Activated T-helper 2 cell treated with anti-CD3 and anti-CD28 coated beads, Interferon-gamma antibody, Interleukin-2, Interleukin-4, amounts not matched to agents 10 μg/mL and 5 μg/mL and 100 μg/mL, durations not matched to agents 14 hours and 24 hours and 36 hours (primary cell): Measurements from ENCODE around the gene APBA2. TPM values are rescaled to one million over a fixed set of nuclear protein-coding genes. Genes with fewer than 3 reads are reported as not detected.
"Not testable (repeated sequence)": the region's sequence is repeated elsewhere in the genome, so short reads cannot be mapped to it uniquely, and the experiment has no call there.

Experiments
- DNase-seq: peaks from one replicate; pipeline ENCODE4 v3.0.0; 2021; ENCODE audit warnings: low spot score
- H3K27ac Mint-ChIP-seq: one replicate; pipeline ENCODE4 v1.8.0; 2021; ENCODE audit warnings: mixed read lengths
- H3K27me3 Mint-ChIP-seq: one replicate; pipeline ENCODE4 v1.8.0; 2021; ENCODE audit warnings: low read depth, mixed read lengths
- H3K36me3 Mint-ChIP-seq: one replicate; pipeline ENCODE4 v1.8.0; 2021; ENCODE audit warnings: low read depth, mixed read lengths
- H3K4me1 Mint-ChIP-seq: one replicate; pipeline ENCODE4 v1.8.0; 2021; ENCODE audit warnings: low read depth, mixed read lengths
- H3K4me3 Mint-ChIP-seq: one replicate; pipeline ENCODE4 v1.8.0; 2021; ENCODE audit warnings: low read depth, mild to moderate bottlenecking, moderate library complexity, mixed read lengths
- H3K9me3 Mint-ChIP-seq: one replicate; pipeline ENCODE4 v1.8.0; 2021; ENCODE audit warnings: mixed read lengths
- intact Hi-C: fragments of 100-400 bp; cut with micrococcal nuclease; formaldehyde crosslinking; loops from one replicate; pipeline ENCODE4 v1.15.1; 2023
- total RNA-seq: library from RNA; stranded (reverse); gene quantifications from 2 replicates; pipeline ENCODE4 v1.2.3, GENCODE V29; 2022

The APBA2 gene
- total RNA-seq, 1 donor from 2014 or later = 1.2 TPM

DNA sequence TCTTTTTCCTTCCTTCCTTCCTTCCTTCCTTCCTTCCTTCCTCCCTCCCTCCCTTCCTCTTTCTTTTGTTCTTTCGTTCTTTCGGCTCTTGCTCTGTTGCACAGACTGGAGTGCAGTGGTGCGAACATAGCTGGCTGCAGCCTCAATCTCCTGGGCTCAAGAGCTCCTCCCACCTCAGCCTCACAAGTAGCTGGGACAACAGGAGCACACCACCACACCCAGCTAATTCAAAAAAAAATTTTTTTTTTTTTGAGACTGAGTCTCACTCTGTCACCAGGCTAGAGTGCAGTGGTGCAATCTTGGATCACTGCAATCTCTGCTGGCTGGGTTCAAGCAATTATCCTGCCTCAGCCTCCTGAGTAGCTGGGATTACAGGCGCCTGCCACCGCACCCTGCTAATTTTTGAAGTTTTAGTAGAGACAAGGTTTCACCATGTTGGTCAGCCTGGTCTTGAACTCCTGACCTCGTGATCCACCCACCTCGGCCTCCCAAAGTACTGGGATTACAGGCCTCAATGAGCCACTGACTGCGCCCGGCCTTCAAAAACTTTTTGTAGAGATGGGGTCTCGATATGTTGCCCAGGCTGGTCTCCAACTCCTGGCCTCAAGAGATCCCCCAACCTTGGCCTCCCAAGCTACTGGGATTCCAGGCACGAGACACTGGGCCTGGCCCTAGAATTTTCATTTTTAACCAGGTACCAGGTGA lies 24.0 kb upstream of the APBA2 start:
- H3K36me3 Mint-ChIP-seq, H3K27me3 Mint-ChIP-seq, H3K27ac Mint-ChIP-seq, DNase-seq, H3K9me3 Mint-ChIP-seq, H3K4me3 Mint-ChIP-seq, intact Hi-C loops, H3K4me1 Mint-ChIP-seq: not testable (repeated sequence)

DNA sequence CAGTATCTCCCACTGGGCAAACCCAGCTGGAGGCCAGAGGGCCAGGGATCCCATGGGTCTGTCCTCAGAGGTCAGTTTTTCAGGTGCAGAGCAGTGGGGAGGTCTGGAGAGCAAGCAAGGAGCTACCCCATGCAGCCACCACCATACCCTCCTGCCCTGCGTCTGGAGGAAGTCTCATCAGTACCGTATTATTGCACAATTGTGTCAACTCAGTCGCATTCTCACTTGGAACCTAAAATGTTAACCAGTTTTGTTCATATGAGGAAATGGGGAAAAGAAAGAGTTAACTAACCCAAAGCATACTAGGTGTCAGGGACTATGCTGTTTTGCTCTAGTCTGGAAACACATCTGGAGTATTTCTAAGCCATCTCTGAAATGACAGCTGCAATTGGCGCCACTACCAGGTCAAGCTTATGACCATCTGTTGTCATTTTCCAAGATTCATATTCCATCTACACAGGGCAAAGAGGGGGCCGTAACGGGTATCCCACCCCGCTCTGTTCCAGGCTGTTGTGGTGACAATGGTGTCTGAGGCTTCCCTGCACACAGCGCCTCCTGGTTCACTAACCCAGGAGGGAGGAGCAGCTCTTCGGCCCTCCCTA lies 16.9 kb upstream of the APBA2 start:
- no peak for DNase-seq
- no peak overlapping the region for H3K27ac Mint-ChIP-seq
- H3K36me3 Mint-ChIP-seq = no peaks in the 10 kb centered on the region
- no peaks in the 10 kb centered on the region for H3K4me1 Mint-ChIP-seq
- no peak overlapping the region for H3K4me3 Mint-ChIP-seq
- H3K9me3 Mint-ChIP-seq = no peaks in the 10 kb centered on the region
- no peaks in the 10 kb centered on the region for H3K27me3 Mint-ChIP-seq
- intact Hi-C loops = no loop called here

DNA sequence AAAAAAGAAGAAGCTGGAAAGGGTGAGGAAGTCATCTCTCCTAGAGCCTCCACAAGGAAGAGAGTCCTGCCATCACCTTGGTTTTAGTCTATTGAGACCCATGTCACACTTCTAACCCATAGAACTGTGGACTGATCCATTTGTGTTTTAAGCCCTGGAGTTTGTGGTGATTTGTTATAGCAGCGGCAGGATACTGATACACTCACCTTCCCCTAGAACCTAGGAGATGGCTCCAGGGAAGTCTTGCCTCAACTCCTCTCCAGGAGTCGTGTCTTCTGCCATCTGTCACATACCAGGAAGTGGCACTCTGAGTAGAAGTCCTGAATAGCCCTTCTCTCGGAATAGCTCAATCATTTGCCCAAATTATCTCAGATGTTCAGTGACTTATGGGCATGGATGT lies 14.6 kb upstream of the APBA2 start:
- no peak overlapping the region for H3K4me3 Mint-ChIP-seq
- H3K36me3 Mint-ChIP-seq = no peaks in the 10 kb centered on the region
- no peaks in the 10 kb centered on the region for H3K4me1 Mint-ChIP-seq
- H3K27ac Mint-ChIP-seq = no peak overlapping the region
- DNase-seq = no peak
- intact Hi-C loops = no loop called here
- peaks cover 2% of the 10 kb centered on the region for H3K27me3 Mint-ChIP-seq
- no peaks in the 10 kb centered on the region for H3K9me3 Mint-ChIP-seq

DNA sequence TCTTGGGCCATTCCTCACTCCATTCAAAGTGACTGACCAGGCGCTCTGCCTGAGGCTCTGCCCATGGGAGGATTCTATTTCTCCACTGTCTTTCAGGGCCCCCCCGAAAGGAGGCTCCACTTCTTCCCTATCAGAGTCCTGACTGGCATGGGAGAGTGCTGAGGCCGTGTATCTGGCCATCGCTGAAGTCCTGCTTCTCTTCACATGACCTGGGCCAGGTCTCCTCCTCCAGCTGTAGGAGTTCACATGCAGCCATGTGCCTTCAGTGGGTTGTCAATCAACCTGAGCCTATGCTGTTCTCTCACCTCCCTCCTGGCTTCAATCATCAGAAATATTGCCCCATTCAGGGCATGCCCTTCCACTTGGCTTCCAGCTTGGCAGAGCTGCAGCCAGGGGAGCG lies 12.8 kb upstream of the APBA2 start:
- Mint-ChIP-seq H3K4me1 (no peaks in the 10 kb centered on the region), H3K4me3 (no peak overlapping the region), H3K36me3 (no peaks in the 10 kb centered on the region), H3K27me3 (peaks cover 2% of the 10 kb centered on the region), H3K27ac (no peak overlapping the region), H3K9me3 (no peaks in the 10 kb centered on the region)
- no peak for DNase-seq
- intact Hi-C loops = no loop called here

DNA sequence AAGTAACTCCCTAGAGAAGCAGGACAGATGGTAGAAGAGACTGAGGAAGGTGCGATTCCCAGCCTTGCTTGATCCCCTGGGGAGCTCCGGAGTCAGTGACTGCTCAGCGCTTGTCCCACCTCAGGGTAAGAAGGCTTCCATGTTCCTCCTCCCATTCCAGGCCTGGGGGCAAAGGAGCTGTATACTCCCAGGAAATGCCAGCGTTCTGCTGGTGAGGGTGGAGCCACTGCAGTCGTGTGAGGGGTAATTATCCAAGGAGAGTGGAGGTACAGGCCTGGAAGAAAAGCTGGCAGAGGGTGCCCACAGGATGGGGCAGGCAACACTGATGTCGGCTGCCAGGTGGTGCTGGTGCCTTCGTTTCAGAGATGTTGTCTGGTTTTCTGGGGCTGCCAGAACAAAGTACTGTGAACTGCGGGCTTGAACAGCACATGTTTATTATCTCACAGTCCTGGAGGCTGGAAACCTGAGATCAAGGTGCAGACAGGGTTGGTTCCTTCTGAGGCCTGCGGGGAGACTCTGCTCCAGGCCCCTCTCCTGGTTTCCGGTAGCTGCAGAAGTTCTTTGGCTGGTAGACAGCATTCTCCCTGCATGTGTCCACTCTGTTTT lies 12.1 kb upstream of the APBA2 start:
- DNase-seq = no peak
- peaks cover 2% of the 10 kb centered on the region for H3K27me3 Mint-ChIP-seq
- intact Hi-C loops = no loop called here
- no peaks in the 10 kb centered on the region for H3K4me1 Mint-ChIP-seq
- no peak overlapping the region for H3K4me3 Mint-ChIP-seq
- no peak overlapping the region for H3K27ac Mint-ChIP-seq
- H3K9me3 Mint-ChIP-seq = no peaks in the 10 kb centered on the region
- no peaks in the 10 kb centered on the region for H3K36me3 Mint-ChIP-seq

DNA sequence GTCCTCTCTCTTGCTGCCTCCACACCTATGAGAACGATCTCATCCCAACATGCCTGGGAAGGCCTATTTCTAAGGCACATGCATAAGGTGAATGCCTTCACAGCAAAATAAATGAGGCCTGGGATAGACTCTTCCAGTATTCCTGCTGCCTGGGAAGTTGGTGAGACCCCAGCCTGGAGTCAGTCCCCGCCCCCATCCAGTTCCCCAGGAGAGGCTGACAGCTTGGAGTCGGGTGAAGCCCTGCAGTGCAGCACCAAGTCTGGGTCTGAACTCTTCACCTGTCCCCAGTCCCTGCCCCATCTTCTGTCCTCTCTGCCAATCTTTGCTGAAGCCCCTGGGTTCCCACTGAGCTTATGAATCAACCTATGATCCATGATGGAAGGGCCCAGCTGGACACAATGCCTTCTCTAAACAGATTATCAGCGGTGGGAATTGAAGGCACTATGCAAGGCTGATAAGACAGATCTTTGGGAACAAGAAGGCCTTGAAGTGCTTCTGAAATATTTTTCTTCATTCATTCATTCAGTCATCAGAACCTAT lies 10.2 kb upstream of the APBA2 start:
- no peaks in the 10 kb centered on the region for H3K4me1 Mint-ChIP-seq
- H3K27ac Mint-ChIP-seq = no peak overlapping the region
- H3K9me3 Mint-ChIP-seq = no peaks in the 10 kb centered on the region
- peaks cover 2% of the 10 kb centered on the region for H3K27me3 Mint-ChIP-seq
- intact Hi-C loops = no loop called here
- no peak overlapping the region for H3K4me3 Mint-ChIP-seq
- DNase-seq = no peak
- H3K36me3 Mint-ChIP-seq = no peaks in the 10 kb centered on the region

DNA sequence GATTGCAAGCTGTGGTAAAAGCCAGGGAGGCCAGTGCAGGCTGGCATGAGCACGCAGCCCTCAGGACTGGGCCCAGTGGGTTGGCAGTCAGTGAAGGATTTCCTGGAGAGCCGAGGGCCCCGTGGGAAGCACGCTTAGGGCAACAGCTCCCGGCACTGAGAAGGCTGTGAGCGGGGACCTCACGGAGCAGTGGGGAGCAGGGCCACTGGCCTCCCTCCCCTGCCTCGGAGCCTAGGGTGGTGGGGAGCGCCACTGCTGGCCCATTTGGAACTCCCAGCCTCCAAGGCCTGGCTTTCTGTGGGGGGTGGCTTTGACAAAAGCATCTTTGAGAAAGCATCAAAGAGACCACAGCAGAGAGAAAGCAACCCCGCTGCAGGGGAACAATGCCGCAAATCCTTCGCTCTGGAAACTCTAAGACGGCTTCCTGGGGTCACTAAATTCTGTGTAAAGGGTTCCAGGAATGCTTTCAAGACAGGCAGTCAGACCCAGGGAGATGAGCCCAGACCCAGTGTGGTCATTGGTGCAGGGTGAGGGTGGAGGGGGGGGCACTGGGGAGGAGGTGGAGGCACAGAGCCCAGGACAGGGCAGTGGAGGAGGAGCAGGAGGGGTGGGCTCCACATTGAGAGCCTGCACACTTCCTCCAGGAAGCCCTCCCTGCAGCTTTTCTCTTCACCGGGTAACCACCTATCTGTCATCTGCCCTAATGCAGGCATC lies 9.5 kb upstream of the APBA2 start:
- H3K27me3 Mint-ChIP-seq = peaks cover 2% of the 10 kb centered on the region
- no peaks in the 10 kb centered on the region for H3K36me3 Mint-ChIP-seq
- H3K27ac Mint-ChIP-seq = no peak overlapping the region
- no peaks in the 10 kb centered on the region for H3K4me1 Mint-ChIP-seq
- no peak for DNase-seq
- H3K9me3 Mint-ChIP-seq = no peaks in the 10 kb centered on the region
- no peak overlapping the region for H3K4me3 Mint-ChIP-seq
- intact Hi-C loops = no loop called here

DNA sequence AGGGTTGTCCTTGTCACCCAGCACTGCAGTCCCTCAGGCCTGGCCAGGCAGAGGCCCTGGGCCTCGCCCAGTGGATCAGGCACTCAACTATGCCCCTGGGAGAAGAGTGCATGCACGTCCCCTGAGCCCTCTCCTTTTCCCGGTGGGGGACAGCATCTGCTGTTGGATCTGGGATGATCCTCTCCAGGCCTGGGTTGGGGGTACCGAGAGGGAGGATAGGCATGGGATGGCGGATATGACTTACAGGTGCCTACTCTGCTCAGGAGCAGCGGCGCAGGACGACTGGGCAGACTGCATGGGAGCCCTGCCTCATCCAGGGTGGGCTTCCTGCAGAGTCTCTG lies 9.0 kb upstream of the APBA2 start:
- Mint-ChIP-seq H3K4me3 (no peak overlapping the region), H3K27me3 (peaks cover 2% of the 10 kb centered on the region), H3K27ac (no peak overlapping the region), H3K9me3 (no peaks in the 10 kb centered on the region), H3K36me3 (no peaks in the 10 kb centered on the region), H3K4me1 (no peaks in the 10 kb centered on the region)
- DNase-seq = no peak
- intact Hi-C loops = no loop called here

DNA sequence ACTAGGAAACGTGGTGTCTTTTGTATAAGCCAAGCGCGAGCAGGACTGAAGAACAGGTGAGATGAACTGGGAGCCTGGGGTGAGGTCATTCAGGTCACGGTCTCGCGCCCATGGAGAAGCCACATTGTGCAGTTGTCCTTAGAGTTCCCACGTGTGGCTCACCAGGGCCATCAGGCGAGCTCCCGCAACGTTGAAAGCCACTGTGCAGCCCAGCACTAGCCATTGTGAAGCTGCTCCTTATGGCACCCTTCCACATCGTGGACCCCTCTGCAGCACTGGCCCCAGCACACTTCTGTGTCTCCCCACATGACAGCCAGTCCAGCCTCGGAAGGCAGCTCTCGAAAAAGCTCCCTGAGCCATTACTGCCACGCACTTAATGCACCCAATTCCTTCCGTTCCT lies 7.6 kb upstream of the APBA2 start:
- Mint-ChIP-seq H3K4me1 (no peaks in the 10 kb centered on the region), H3K4me3 (no peak overlapping the region), H3K36me3 (no peaks in the 10 kb centered on the region), H3K27ac (no peak overlapping the region), H3K9me3 (no peaks in the 10 kb centered on the region), H3K27me3 (peaks cover 6% of the 10 kb centered on the region)
- no peak for DNase-seq
- intact Hi-C loops = no loop called here

DNA sequence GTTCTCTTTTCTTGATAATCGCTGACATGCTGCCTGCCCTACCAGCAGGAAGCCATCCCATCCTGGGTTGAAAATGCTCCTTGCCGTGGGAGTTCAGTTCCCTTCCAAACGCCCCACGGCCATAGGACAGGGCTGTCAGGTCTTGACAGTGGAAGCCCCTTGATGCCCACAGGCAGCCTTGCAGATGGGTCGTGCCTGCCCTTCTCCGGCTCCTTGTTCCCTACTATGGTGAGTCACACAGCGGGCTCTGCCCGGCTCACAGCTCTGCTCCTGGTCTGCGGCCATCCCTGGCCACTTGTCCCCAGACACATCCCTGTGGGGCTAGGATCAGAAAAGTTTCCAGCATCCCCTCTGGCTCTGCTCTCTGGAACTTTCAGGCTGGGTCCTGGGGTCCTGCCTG lies 6.2 kb upstream of the APBA2 start:
- Mint-ChIP-seq H3K4me3 (no peak overlapping the region), H3K4me1 (no peaks in the 10 kb centered on the region)
- intact Hi-C loops = no loop called here

DNA sequence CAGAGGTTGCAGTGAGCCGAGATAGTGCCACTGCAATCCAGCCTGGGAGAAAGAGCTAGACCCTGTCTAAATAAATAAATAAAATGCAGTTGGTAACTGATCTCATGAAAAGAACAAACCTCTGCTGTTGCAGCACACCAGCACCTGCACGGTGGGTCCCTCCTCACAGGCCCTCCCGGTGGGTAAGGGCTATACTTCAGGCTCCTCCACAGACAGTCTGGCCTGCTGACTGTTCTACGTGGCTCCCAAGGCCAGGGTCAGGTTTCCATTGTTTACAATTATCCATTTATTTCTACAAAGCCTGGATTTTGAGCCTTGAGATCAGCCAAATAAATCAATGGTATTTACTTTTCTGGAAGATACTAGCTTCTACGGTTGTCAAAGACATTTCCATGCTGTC lies 5.1 kb upstream of the APBA2 start:
- Mint-ChIP-seq H3K4me3 (no peak overlapping the region), H3K9me3 (no peaks in the 10 kb centered on the region), H3K4me1 (no peaks in the 10 kb centered on the region), H3K27ac (no peak overlapping the region), H3K27me3 (peaks cover 20% of the 10 kb centered on the region), H3K36me3 (no peaks in the 10 kb centered on the region)
- DNase-seq = no peak
- intact Hi-C loops = loop anchor here (10.0 kb wide), 1 partner anchor 94 kb away; no protein-coding TSS in a partner anchor

More for the DNA sequence above, 6.2 kb upstream of the APBA2 start:
- peaks cover 15% of the 10 kb centered on the region for H3K27me3 Mint-ChIP-seq
- H3K27ac Mint-ChIP-seq = no peak overlapping the region
- no peak for DNase-seq
- no peaks in the 10 kb centered on the region for H3K36me3 Mint-ChIP-seq
- H3K9me3 Mint-ChIP-seq = no peaks in the 10 kb centered on the region

DNA sequence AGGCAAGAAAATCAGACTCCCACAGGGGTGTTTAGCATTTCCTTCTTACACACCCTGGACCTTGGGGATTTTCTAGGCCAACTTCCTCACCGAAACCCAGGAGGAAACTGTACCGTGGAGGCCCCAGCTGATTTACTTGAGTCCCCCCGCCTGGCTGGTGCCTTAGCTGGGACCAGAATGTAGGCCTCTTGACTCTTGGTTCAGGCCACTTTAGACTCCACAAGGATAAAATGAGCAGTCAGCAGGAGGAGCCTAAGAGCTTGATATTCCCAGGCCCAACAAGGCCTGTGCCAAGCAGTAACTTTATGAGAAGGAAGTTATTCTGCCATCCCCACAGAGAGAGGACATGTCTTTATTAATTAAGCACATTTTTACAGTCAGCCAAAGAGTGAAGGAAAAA lies 4.6 kb upstream of the APBA2 start:
- no peak for DNase-seq
- H3K9me3 Mint-ChIP-seq = no peaks in the 10 kb centered on the region

DNA sequence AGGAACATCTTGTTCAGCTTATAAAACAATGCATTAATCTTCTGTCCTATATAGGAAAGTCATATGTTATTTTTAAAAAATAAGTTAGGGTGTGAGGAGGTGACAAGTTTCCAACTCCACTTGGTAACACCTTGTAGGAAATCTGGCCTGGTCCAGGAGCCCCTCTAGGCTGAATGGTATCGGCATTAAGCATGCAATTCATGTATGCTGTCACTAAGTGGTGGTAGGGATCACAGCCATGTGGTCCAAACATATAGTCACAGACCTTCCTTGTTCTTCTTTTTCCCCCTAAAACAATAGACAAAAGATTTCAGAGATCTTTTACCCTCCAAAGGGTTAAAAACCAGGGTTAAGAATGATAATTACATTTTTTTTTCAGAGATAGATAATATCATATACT lies 4.2 kb upstream of the APBA2 start:
- H3K27me3 Mint-ChIP-seq = peaks cover 18% of the 10 kb centered on the region
- H3K9me3 Mint-ChIP-seq = no peaks in the 10 kb centered on the region
- H3K36me3 Mint-ChIP-seq = no peaks in the 10 kb centered on the region
- no peak overlapping the region for H3K27ac Mint-ChIP-seq
- DNase-seq = no peak
- no peak overlapping the region for H3K4me3 Mint-ChIP-seq
- H3K4me1 Mint-ChIP-seq = no peaks in the 10 kb centered on the region
- intact Hi-C loops = loop anchor here (10.0 kb wide), 1 partner anchor 93 kb away; no protein-coding TSS in a partner anchor

More for the DNA sequence above, 4.6 kb upstream of the APBA2 start:
- H3K4me3 Mint-ChIP-seq = no peak overlapping the region
- H3K27ac Mint-ChIP-seq = no peak overlapping the region
- intact Hi-C loops = loop anchor here (10.0 kb wide), 1 partner anchor 94 kb away; no protein-coding TSS in a partner anchor
- H3K27me3 Mint-ChIP-seq = peaks cover 18% of the 10 kb centered on the region
- no peaks in the 10 kb centered on the region for H3K4me1 Mint-ChIP-seq
- no peaks in the 10 kb centered on the region for H3K36me3 Mint-ChIP-seq
